Fibroblast of the aortic adventitia (primary cell): Measurements from ENCODE around the gene GDAP2. TPM values are rescaled to one million over a fixed set of nuclear protein-coding genes. Genes with fewer than 3 reads are reported as not detected.

Experiments
- DNase-seq: peaks from one replicate; pipeline ENCODE4 v3.0.0-alpha.2; 2010; ENCODE audit warnings: low read depth
- H3K4me3 ChIP-seq: 2 replicates; pipeline ENCODE4 v1.5.1; 2011; ENCODE audit warnings: low read depth, mild to moderate bottlenecking, control low read depth, low read length, moderate library complexity
- CTCF ChIP-seq: IDR thresholded peaks from 2 replicates; pipeline ENCODE4 v1.5.1; 2011; ENCODE audit warnings: mild to moderate bottlenecking, low read length, control low read depth, inconsistent platforms; ENCODE audit not compliant: insufficient read depth
- total RNA-seq: library from RNA; depleted of rRNA; stranded (reverse); fragments of >200 nt; gene quantifications from 2 replicates; pipeline ENCODE4 v1.2.3, GENCODE V29; 2012; ENCODE audit warnings: low replicate concordance

GDAP2 gene
- total RNA-seq, 1 donor = 32.0 TPM

- no peak for DNase-seq
- H3K4me3 ChIP-seq = no peak overlapping the region
- TF ChIP-seq CTCF = no peak
These were observed 111.0 kb downstream of the GDAP2 start for GRCh38 chr1:117818456-117818855.

GRCh38 chr1:117817629-117818028 is 111.8 kb downstream of the GDAP2 start:
- TF ChIP-seq CTCF = no peak
- no peak for DNase-seq
- H3K4me3 ChIP-seq = no peak overlapping the region

GRCh38 chr1:117815926-117816325 is 113.5 kb downstream of the GDAP2 start:
- DNase-seq = no peak
- H3K4me3 ChIP-seq = no peak overlapping the region
- no peak for TF ChIP-seq CTCF

- no peak overlapping the region for H3K4me3 ChIP-seq
- DNase-seq = peak; percentile 80
- no peak for TF ChIP-seq CTCF
These were observed 114.3 kb downstream of the GDAP2 start for GRCh38 chr1:117814856-117815797.

Other genes with a start within 250 kb of the GDAP2 start
- gene WDR3, start 118 bp upstream of the GDAP2 start, total RNA-seq = 13.4 and 22.1 TPM in 2 replicates